Spleen (tissue), 7 donors: ENCODE measurements around the gene DHX29.

Source experiments
- CTCF ChIP-seq, 11 experiments: fragments of 200-600 bp in 7 of 11; fragments of 450-650 bp in 4 of 11; sonication (generic) in 4 of 11; IDR thresholded peaks in 8 of 11; conservative IDR thresholded peaks in 3 of 11; 1 replicate in 7 of 11; 2 replicates in 4 of 11; pipeline versions ENCODE4 v1.4.0 to v1.8.0; 2016 to 2021; ENCODE audit warnings: antibody characterized with exemption in 11 of 11, inconsistent platforms in 4 of 11, mild to moderate bottlenecking in 1 of 11
- POLR2A ChIP-seq, 3 donors: fragments of 450-650 bp; IDR thresholded peaks; one replicate each; pipeline ENCODE4 v1.5.1; 2017; ENCODE audit warnings: antibody characterized with exemption in 3 of 3, mild to moderate bottlenecking in 1 of 3
- POLR2AphosphoS5 ChIP-seq, 3 donors: sonication (generic); formaldehyde crosslinking; IDR thresholded peaks; one replicate each; pipeline ENCODE4 v1.5.1; 2017; ENCODE audit warnings: antibody characterized with exemption in 3 of 3
- donor health status: DM: no; HTN: no; CAD: no; lungs with moderate emphysema.
- donor health status: DM: no; HTN: no; CAD: no.
- donor health status: DM: no; HTN: no; CAD: no.

- TF ChIP-seq POLR2AphosphoS5 (IDR thresholded peaks at IDR 0.05) (no peak), CTCF (IDR thresholded peaks at IDR 0.05 in 8 of 11, conservative IDR thresholded peaks at IDR 0.05 in 3 of 11) (no peak), POLR2A (IDR thresholded peaks at IDR 0.05) (no peak)
Observed at GRCh38 chr5:55333811-55334210, 26.3 kb upstream of the DHX29 start.
